Vagina (tissue), 2 donors: ENCODE data around the gene TLCD5. TPM values are rescaled to one million over a fixed set of nuclear protein-coding genes. Genes with fewer than 3 reads are reported as not detected.

Experiments
- DNase-seq, 2 donors: peaks; one replicate each; pipeline ENCODE4 v3.0.0-alpha.2; 2017; ENCODE audit errors: extremely low spot score in 2 of 2
- H3K27ac ChIP-seq: fragments of 200-600 bp; sonication (generic); one replicate; pipeline ENCODE4 v1.5.1; 2019
- H3K27me3 ChIP-seq: fragments of 200-600 bp; sonication (generic); one replicate; pipeline ENCODE4 v1.5.1; 2019
- H3K36me3 ChIP-seq, 2 donors: fragments of 200-600 bp; sonication (generic); one replicate each; pipeline ENCODE4 v1.5.1; 2017 to 2019
- H3K4me1 ChIP-seq: fragments of 200-600 bp; sonication (generic); one replicate; pipeline ENCODE4 v1.5.1; 2019
- H3K4me3 ChIP-seq, 2 donors: fragments of 200-600 bp; sonication (generic); 1 replicate in 1 of 2; 2 replicates in 1 of 2; pipeline ENCODE4 v1.5.1; 2016 to 2019
- H3K9me3 ChIP-seq: fragments of 200-600 bp; sonication (generic); one replicate; pipeline ENCODE4 v1.5.1; 2019
- POLR2A ChIP-seq, 2 donors: fragments of 450-650 bp; IDR thresholded peaks; one replicate each; pipeline ENCODE4 v1.6.1; 2017; ENCODE audit warnings: antibody characterized with exemption in 2 of 2, mild to moderate bottlenecking in 2 of 2, moderate library complexity in 2 of 2
- POLR2AphosphoS5 ChIP-seq, 2 donors: sonication (generic); formaldehyde crosslinking; IDR thresholded peaks; one replicate each; pipeline ENCODE4 v1.9.0; 2017; ENCODE audit warnings: antibody characterized with exemption in 2 of 2, mild to moderate bottlenecking in 2 of 2, low read depth in 1 of 2; ENCODE audit not compliant: insufficient read depth in 1 of 2
- intact Hi-C: fragments of 100-400 bp; cut with DNase I; formaldehyde crosslinking; loops from one replicate; pipeline ENCODE4 v1.15.1; 2023
- total RNA-seq: library from RNA; depleted of rRNA; stranded (reverse); fragments of >200 nt; gene quantifications from one replicate; pipeline ENCODE4 v1.2.3, GENCODE V29; 2016
- TF ChIP-seq, protein P1 (sequence below), 3 experiments: fragments of 450-650 bp in 2 of 3; fragments of 200-600 bp in 1 of 3; sonication (generic) in 1 of 3; IDR thresholded peaks; one replicate each; pipeline ENCODE4 v1.5.1; 2017 to 2019; ENCODE audit warnings: antibody characterized with exemption in 3 of 3, mild to moderate bottlenecking in 2 of 3, moderate library complexity in 2 of 3

The TLCD5 gene
- total RNA-seq, 1 donor from 2014 or later, result 3.7 TPM

GRCh38 chr11:120338107-120338933 lies 13.2 kb downstream of the TLCD5 start:
- intact Hi-C loops, result loop anchor here (5.0 kb wide), 1 partner anchor 59 kb away; no protein-coding TSS in a partner anchor
- DNase-seq, result no peak
- Histone ChIP-seq H3K27ac (peak overlapping the region; percentile 98), H3K4me3 (peak overlapping the region; percentile 80 to 94), H3K9me3 (no peaks in the 10 kb centered on the region), H3K4me1 (peaks cover 65% of the 10 kb centered on the region), H3K36me3 (no peaks in the 10 kb centered on the region), H3K27me3 (no peaks in the 10 kb centered on the region)
- TF ChIP-seq POLR2A (IDR thresholded peaks at IDR 0.05) (no peak), POLR2AphosphoS5 (IDR thresholded peaks at IDR 0.05; ENCODE audit: insufficient read depth in 1 of 2, low read depth in 1 of 2) (peak in 1 of 2 donors; percentile 68)
- TF ChIP-seq, protein P1, sequence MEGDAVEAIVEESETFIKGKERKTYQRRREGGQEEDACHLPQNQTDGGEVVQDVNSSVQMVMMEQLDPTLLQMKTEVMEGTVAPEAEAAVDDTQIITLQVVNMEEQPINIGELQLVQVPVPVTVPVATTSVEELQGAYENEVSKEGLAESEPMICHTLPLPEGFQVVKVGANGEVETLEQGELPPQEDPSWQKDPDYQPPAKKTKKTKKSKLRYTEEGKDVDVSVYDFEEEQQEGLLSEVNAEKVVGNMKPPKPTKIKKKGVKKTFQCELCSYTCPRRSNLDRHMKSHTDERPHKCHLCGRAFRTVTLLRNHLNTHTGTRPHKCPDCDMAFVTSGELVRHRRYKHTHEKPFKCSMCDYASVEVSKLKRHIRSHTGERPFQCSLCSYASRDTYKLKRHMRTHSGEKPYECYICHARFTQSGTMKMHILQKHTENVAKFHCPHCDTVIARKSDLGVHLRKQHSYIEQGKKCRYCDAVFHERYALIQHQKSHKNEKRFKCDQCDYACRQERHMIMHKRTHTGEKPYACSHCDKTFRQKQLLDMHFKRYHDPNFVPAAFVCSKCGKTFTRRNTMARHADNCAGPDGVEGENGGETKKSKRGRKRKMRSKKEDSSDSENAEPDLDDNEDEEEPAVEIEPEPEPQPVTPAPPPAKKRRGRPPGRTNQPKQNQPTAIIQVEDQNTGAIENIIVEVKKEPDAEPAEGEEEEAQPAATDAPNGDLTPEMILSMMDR (IDR thresholded peaks at IDR 0.05), result no peak

GRCh38 chr11:120339394-120339890 lies 14.3 kb downstream of the TLCD5 start:
- H3K27me3 ChIP-seq, result no peaks in the 10 kb centered on the region
- H3K9me3 ChIP-seq, result no peaks in the 10 kb centered on the region
- peaks cover 65% of the 10 kb centered on the region for H3K4me1 ChIP-seq
- peak in 1 of 2 donors; percentile 19 for TF ChIP-seq POLR2A (IDR thresholded peaks at IDR 0.05)
- TF ChIP-seq POLR2AphosphoS5 (IDR thresholded peaks at IDR 0.05; ENCODE audit: insufficient read depth in 1 of 2, low read depth in 1 of 2), result peak in 1 of 2 donors; percentile 44
- TF ChIP-seq, protein P1 (IDR thresholded peaks at IDR 0.05), result no peak
- intact Hi-C loops, result loop anchor here (5.0 kb wide), 1 partner anchor 58 kb away; no protein-coding TSS in a partner anchor
- H3K27ac ChIP-seq, result peak overlapping the region; percentile 98
- DNase-seq, result no peak
- H3K36me3 ChIP-seq, result no peaks in the 10 kb centered on the region
- H3K4me3 ChIP-seq, result peak overlapping the region; percentile 35 to 80

DNA sequence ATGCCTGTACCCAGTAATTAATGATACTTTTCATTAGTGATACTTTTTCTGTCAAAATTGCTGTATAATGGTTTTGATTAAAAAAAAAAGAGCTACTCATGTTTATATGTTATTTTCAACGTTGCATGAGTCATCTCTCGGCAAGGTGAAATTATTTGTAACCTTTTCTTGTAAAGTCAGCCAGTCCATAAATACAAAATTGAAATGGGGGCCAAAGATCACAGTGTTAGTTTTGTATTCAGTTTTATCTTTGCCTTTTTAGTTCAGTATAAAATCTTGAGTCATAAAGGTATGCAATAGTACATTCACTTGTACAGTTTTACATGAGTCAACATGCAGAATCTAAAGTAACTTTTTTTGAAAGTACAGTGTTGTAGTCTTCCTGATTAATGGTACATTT lies 15.4 kb downstream of the TLCD5 start:
- peaks cover 70% of the 10 kb centered on the region for H3K4me1 ChIP-seq
- peak overlapping the region; percentile 98 for H3K27ac ChIP-seq
- DNase-seq, result no peak
- H3K27me3 ChIP-seq, result no peaks in the 10 kb centered on the region
- no peaks in the 10 kb centered on the region for H3K36me3 ChIP-seq
- TF ChIP-seq, protein P1 (IDR thresholded peaks at IDR 0.05), result no peak
- TF ChIP-seq POLR2AphosphoS5 (IDR thresholded peaks at IDR 0.05; ENCODE audit: insufficient read depth in 1 of 2, low read depth in 1 of 2) (no peak), POLR2A (IDR thresholded peaks at IDR 0.05) (no peak)
- no peaks in the 10 kb centered on the region for H3K9me3 ChIP-seq
- peak overlapping the region in 1 of 2 donors; percentile 80 for H3K4me3 ChIP-seq
- intact Hi-C loops, result no loop called here

- TF ChIP-seq POLR2AphosphoS5 (IDR thresholded peaks at IDR 0.05; ENCODE audit: insufficient read depth in 1 of 2, low read depth in 1 of 2) (no peak), POLR2A (IDR thresholded peaks at IDR 0.05) (no peak)
- TF ChIP-seq, protein P1 (IDR thresholded peaks at IDR 0.05), result no peak
- Histone ChIP-seq H3K4me1 (peaks cover 84% of the 10 kb centered on the region), H3K4me3 (no peak overlapping the region), H3K36me3 (no peaks in the 10 kb centered on the region), H3K27me3 (no peaks in the 10 kb centered on the region), H3K9me3 (no peaks in the 10 kb centered on the region), H3K27ac (no peak overlapping the region)
- intact Hi-C loops, result no loop called here
- DNase-seq, result no peak
Observed at GRCh38 chr11:120342226-120342625, 17.1 kb downstream of the TLCD5 start.

DNA sequence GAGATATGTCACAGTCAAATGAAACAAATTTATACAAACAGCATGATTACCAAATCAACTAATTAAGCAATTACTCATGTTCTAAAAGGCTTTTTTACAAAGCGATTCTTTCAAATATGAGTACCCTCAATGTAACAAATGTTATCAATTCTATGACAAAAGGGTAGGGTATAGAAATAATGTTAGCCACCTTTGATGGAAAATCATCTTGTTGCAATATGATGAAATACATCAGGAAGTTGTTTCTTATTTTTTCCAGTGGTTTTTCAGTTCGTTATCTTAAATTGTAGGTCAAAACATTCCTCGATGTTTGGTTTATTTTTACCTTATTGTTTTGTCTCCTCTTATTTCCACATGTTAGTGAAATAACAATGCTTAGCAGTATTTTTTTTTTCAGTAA lies 17.6 kb downstream of the TLCD5 start:
- peaks cover 88% of the 10 kb centered on the region for H3K4me1 ChIP-seq
- H3K27ac ChIP-seq, result no peak overlapping the region
- no peaks in the 10 kb centered on the region for H3K9me3 ChIP-seq
- no peak overlapping the region for H3K4me3 ChIP-seq
- intact Hi-C loops, result no loop called here
- TF ChIP-seq POLR2AphosphoS5 (IDR thresholded peaks at IDR 0.05; ENCODE audit: insufficient read depth in 1 of 2, low read depth in 1 of 2) (no peak), POLR2A (IDR thresholded peaks at IDR 0.05) (no peak)
- TF ChIP-seq, protein P1 (IDR thresholded peaks at IDR 0.05), result no peak
- no peak for DNase-seq
- H3K36me3 ChIP-seq, result no peaks in the 10 kb centered on the region
- H3K27me3 ChIP-seq, result no peaks in the 10 kb centered on the region
